NOMO-1 treated with dmso at 0.1 percent for 144 hours (cell line): Measurements from ENCODE around the gene IGSF21.

Experiments
- DNase-seq: peaks from one replicate; lab custom pipeline; 2025; ENCODE audit not compliant: unreplicated experiment; lab: John Stamatoyannopoulos, UW

IGSF21 gene

GRCh38 chr1:18107369-18108298 lies at the start of gene IGSF21:
Gene IGSF21, plus strand, starts transcription at chr1:18107798. Its CDS starts 331 bp downstream, at chr1:18108129.
- no peak for DNase-seq

GRCh38 chr1:18058206-18058921 lies 49.2 kb upstream of the IGSF21 start:
- DNase-seq, result no peak

- DNase-seq, result no peak
These were observed 48.5 kb upstream of the IGSF21 start for GRCh38 chr1:18058981-18059605.

- DNase-seq, result no peak
These were observed 47.2 kb upstream of the IGSF21 start for GRCh38 chr1:18060366-18060765.

DNA sequence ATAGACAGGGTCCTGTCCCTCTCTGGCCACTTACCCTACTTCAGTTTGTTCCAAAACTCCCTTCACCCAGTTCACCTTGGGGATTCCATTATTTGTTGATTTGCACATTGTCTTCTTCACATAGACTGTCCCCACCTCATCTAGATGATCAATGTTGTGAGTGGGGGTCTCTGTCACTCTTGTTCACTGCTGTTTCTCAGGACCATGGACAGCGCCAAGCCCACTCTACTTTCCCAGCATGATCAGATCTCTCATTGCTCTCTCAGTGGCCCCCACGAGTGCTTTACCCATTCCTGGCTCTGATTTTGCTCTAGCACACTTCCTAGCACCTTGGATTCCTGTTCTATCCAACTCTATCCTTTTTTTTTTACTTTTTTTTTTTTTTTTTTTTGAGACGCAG lies 45.4 kb upstream of the IGSF21 start:
- DNase-seq, result no peak

DNA sequence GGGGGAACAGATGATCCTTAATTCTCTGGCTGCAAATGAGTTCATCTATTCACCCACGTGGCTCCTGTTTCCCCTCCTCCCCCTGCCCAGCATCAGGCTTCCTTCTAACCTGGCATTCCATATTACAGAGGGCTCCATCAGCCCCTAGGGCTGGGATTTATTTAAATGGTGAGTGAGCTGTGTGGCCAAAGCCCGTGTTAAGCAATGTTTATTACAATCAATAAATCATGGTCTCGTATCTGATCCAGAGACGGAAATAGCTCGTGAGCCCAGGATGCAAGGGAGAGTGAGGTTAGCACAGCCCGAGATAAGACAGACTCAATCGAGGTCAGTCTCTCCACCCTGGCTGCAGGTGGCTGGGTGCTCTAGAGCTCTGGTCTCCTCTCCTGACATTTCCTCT lies 43.1 kb upstream of the IGSF21 start:
- no peak for DNase-seq

DNA sequence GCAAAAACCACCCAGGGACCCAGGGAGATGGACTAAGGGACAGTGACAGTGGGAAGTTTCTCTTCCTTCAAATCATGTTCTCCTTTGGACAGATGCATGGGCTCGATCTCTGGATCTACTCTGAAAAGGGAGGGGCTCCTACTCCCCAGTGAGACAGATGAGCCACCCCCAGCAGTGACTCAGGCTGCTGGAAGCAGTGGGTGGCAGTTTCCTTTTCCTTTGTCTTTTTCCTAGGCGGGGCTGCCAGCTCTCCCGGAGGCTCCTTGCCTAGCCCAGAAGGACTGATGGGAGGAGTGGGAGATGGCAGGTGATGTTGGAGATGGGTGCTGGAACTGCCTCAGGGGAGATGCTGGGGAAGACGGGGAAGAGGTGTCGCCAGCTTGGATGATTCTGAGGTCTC lies 41.0 kb upstream of the IGSF21 start:
- DNase-seq, result no peak

- DNase-seq, result no peak
These were observed 37.7 kb upstream of the IGSF21 start for GRCh38 chr1:18069903-18070302.

- DNase-seq, result no peak
These were observed 35.5 kb upstream of the IGSF21 start for GRCh38 chr1:18072066-18072465.

DNA sequence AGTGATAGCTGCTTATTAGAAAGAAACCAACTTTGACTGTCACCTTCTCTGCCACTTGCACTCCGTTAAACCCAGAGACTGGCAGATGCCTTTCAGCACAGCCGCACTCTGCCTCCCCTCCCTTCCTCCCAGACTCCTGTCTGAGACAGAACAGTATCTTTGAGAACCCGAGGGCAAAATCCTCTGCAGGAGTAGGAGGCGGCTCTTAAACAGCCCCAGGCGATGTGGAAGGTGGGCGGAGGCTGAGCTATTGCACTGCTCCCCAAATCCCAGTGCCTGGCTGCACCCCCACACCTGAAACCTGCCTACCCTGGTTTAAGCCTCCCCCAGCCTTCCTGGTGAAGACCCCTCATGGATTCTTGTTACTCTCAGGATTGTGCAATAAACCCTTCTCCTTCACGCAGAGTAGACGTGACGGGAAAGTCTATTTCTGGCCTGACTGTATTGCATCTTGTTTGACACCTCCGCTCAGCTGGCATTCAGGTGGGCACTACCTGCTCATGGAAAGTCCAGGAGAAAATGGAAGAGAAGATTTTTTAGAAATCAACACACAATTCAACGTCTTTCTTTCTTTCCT lies 34.4 kb upstream of the IGSF21 start:
- no peak for DNase-seq

GRCh38 chr1:18077657-18078215 lies 29.9 kb upstream of the IGSF21 start:
- no peak for DNase-seq

- DNase-seq, result no peak
These were observed 27.5 kb upstream of the IGSF21 start for GRCh38 chr1:18079941-18080735.

- no peak for DNase-seq
These were observed 22.1 kb upstream of the IGSF21 start for GRCh38 chr1:18085387-18086074.

DNA sequence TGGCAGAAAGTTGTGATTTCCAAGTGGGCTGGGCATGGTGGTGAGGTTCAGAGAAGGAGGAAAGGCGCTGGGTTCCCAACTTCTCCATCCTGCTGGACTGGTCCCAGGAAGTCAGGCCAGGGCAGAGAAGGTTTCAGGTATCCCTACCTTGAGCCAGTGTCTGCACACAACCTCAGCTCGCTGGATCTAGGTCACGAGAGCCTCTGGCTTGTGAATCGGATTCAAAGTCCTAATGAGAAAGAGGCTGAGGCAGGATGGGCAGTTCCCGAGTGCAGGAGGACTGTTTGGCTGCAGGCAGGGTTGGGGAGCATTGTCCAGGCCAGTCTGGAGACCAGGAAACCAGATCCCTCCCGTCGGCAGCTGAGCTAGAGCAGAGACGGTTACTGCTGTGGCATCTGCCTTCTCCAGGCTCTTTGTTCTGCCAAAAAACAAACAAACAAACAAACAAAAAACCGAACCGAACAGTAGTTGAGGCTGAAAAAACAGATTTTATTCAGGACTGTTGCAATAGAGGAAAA lies 19.5 kb upstream of the IGSF21 start:
- no peak for DNase-seq

DNA sequence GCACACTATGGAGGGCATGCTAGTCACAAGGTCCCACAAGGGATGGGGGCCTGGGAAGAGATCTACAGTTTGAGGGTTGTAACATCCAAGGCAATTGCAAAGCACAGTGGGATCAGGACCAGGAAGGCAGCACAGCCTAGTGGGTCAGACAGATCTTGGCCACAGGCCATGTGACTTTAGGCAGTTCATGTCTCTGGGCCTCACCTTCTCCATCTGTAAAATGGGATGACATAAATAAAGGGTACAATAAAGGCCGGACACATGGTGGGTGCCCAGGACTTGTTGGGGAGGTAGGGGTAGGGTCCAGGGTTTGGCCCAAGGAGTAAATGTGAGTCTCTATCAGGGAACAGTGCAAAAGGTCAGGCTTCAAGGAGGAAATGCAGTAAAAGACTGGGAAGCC lies 18.1 kb upstream of the IGSF21 start:
- DNase-seq, result no peak

GRCh38 chr1:18090636-18091035 lies 17.0 kb upstream of the IGSF21 start:
- no peak for DNase-seq

- no peak for DNase-seq
These were observed 15.7 kb upstream of the IGSF21 start for GRCh38 chr1:18091660-18092446.

GRCh38 chr1:18093193-18093592 lies 14.4 kb upstream of the IGSF21 start:
- DNase-seq, result no peak

DNA sequence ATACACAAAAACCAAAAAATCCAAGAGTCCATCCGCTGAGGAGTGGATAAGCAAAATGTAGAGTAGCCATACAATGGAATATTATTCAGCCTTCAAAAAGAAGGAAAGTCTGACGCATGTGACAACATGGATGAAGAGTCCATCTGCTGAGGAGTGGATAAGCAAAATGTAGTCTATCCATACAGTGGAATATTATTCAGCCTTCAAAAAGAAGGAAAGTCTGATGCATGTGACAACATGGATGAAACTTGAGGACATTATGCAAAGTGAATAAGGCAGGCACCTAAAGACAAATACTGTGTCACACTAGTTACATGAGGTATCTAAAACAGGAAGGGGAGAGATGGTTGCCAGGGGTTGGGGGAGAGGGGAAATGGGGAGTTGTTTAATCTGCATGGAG lies 14.0 kb upstream of the IGSF21 start:
- no peak for DNase-seq
